Testis (tissue), 3 donors: Measurements from ENCODE around the gene NTN4. TPM values are rescaled to one million over a fixed set of nuclear protein-coding genes. Genes with fewer than 3 reads are reported as not detected.

Experiments used
- DNase-seq: peaks from one replicate; pipeline ENCODE4 v3.0.0-alpha.2; 2019
- H3K27ac ChIP-seq, 2 donors: fragments of 200-600 bp; sonication (generic); one replicate each; pipeline ENCODE4 v1.5.1; 2019
- H3K27me3 ChIP-seq: fragments of 200-600 bp; sonication (generic); one replicate; pipeline ENCODE4 v1.5.1; 2019
- H3K36me3 ChIP-seq: fragments of 200-600 bp; sonication (generic); one replicate; pipeline ENCODE4 v1.5.1; 2017; ENCODE audit warnings: low read depth; ENCODE audit errors: missing control alignments
- H3K4me1 ChIP-seq: fragments of 200-600 bp; sonication (generic); one replicate; pipeline ENCODE4 v1.5.1; 2019
- H3K4me3 ChIP-seq, 2 donors: fragments of 200-600 bp; sonication (generic); one replicate each; pipeline ENCODE4 v1.5.1; 2017 to 2019
- H3K9me3 ChIP-seq: fragments of 200-600 bp; sonication (generic); one replicate; pipeline ENCODE4 v1.5.1; 2017
- CTCF ChIP-seq, 3 experiments: fragments of 450-650 bp in 2 of 3; fragments of 200-600 bp in 1 of 3; sonication (generic) in 1 of 3; IDR thresholded peaks; one replicate each; pipeline ENCODE4 v1.5.1; 2016 to 2019; ENCODE audit warnings: antibody characterized with exemption in 3 of 3, mild to moderate bottlenecking in 2 of 3, moderate library complexity in 1 of 3
- POLR2A ChIP-seq: fragments of 450-650 bp; IDR thresholded peaks from one replicate; pipeline ENCODE4 v1.6.1; 2017; ENCODE audit warnings: antibody characterized with exemption, mild to moderate bottlenecking, moderate library complexity
- WGBS, 2 donors: methylation state at CpG; one replicate each; pipeline ENCODE4 v1.1.5; 2018; 5-methylcytosine and 5-hydroxymethylcytosine counted together
- intact Hi-C: fragments of 100-400 bp; cut with DNase I; formaldehyde crosslinking; loops from one replicate; pipeline ENCODE4 v1.15.1; 2023; ENCODE audit warnings: low total_unique reads
- polyA plus RNA-seq: library from polyadenylated mRNA; stranded (reverse); fragments of 350-450 nt; fragmentation: Illumina TruSeq; extraction: RNeasy Lipid Tissue Mini Kit (QIAGEN cat#74804); gene quantifications from one replicate; pipeline ENCODE4 v1.2.3, GENCODE V29; 2014; ENCODE audit warnings: low read depth, low replicate concordance; ENCODE audit not compliant: insufficient read depth
- small RNA-seq, 2 donors: library from RNA; depleted of rRNA; stranded (forward); fragments of <200 nt; gene quantifications; one replicate each; pipeline ENCODE3, GENCODE V24; 2016
- total RNA-seq, 2 donors: library from RNA; depleted of rRNA; stranded (reverse); fragments of >200 nt; gene quantifications; one replicate each; pipeline ENCODE4 v1.2.3, GENCODE V29; 2016

The NTN4 gene
- total and polyA plus RNA-seq, 3 donors from 2014 or later = 15.9 to 84.9 (median 43.8) TPM

GRCh38 chr12:95608252-95609033, 182.1 kb downstream of the NTN4 start:
- Histone ChIP-seq H3K27me3 (no peaks in the 10 kb centered on the region), H3K27ac (no peak overlapping the region), H3K36me3 (no peaks in the 10 kb centered on the region), H3K4me3 (no peak overlapping the region), H3K4me1 (peaks cover 15% of the 10 kb centered on the region), H3K9me3 (no peaks in the 10 kb centered on the region)
- intact Hi-C loops = no loop called here
- 47 to 56% methylated on average over 13 of the region's 13 CpGs for WGBS, 2 donors
- no peak for DNase-seq
- TF ChIP-seq POLR2A = no peak
- no peak for TF ChIP-seq CTCF (IDR thresholded peaks at IDR 0.05)

Small RNAs within 50 kb of the gene (small RNA-seq; reads per million reads assigned to genes)
- 0 reads per million in 2 donors for gene RF00019
- gene RNU6-247P = 0 reads per million in 2 donors

Other genes starting within 250 kb of the NTN4 start
- 10 to 100 TPM; 14.2 to 22.4 TPM for gene USP44, start 239.3 kb downstream of the NTN4 start, total RNA-seq
- gene USP44, start 239.3 kb downstream of the NTN4 start, polyA plus RNA-seq = 52.9 TPM
- gene SNRPF, start 68.2 kb upstream of the NTN4 start, total RNA-seq = 10 to 100 TPM; 10.3 to 11.6 TPM
- gene SNRPF, start 68.2 kb upstream of the NTN4 start, polyA plus RNA-seq = 30.6 TPM
- gene CCDC38, start 151.8 kb upstream of the NTN4 start, total RNA-seq = 10 to 100 TPM in 1 of 2 donors, 1 to 10 TPM in 1; 7.7 to 25.8 TPM
- gene CCDC38, start 151.8 kb upstream of the NTN4 start, polyA plus RNA-seq = 31.8 TPM
- gene AMDHD1, start 152.6 kb upstream of the NTN4 start, total RNA-seq = 1 to 10 TPM; 2.0 to 4.0 TPM
- 0.67 TPM for gene AMDHD1, start 152.6 kb upstream of the NTN4 start, polyA plus RNA-seq
- gene HAL, start 205.6 kb upstream of the NTN4 start, total RNA-seq = under 1 TPM; 0.39 to 0.74 TPM
- gene HAL, start 205.6 kb upstream of the NTN4 start, polyA plus RNA-seq = 0.37 TPM
- 10 to 100 TPM; 41.5 to 44.4 TPM for gene LTA4H, start 244.8 kb upstream of the NTN4 start, total RNA-seq
- 62.5 TPM for gene LTA4H, start 244.8 kb upstream of the NTN4 start, polyA plus RNA-seq